Kidney (tissue), 14 donors: ENCODE measurements around the gene RILPL2. TPM values are rescaled to one million over a fixed set of nuclear protein-coding genes. Genes with fewer than 3 reads are reported as not detected.
"Not testable (repeated sequence)": the region's sequence is repeated elsewhere in the genome, so short reads cannot be mapped to it uniquely, and the experiment has no call there.

ENCODE experiments used
- DNase-seq, 5 donors: peaks; one replicate each; pipeline ENCODE4 v3.0.0-alpha.2; 2013 to 2020
- FAIRE-seq: peaks from 2 replicates; lab custom pipeline; 2012; peaks lifted over from hg19 to GRCh38; lab: Jason Lieb, UNC
- H3K27ac ChIP-seq, 2 donors: one replicate each; pipeline ENCODE4 v1.7.0; 2013; ENCODE audit warnings: low read depth in 2 of 2, low read length in 2 of 2, inconsistent platforms in 1 of 2
- H3K27me3 ChIP-seq: one replicate; pipeline ENCODE4 v1.7.1; 2013; ENCODE audit warnings: low read length, inconsistent platforms; ENCODE audit not compliant: control insufficient read depth, insufficient read depth
- H3K36me3 ChIP-seq, 3 donors: one replicate each; pipeline versions ENCODE4 v1.7.0 to v1.7.1; 2013; ENCODE audit warnings: low read length in 3 of 3, control low read depth in 1 of 3, inconsistent platforms in 1 of 3; ENCODE audit not compliant: insufficient read depth in 3 of 3, control insufficient read depth in 2 of 3
- H3K4me1 ChIP-seq, 3 donors: one replicate each; pipeline versions ENCODE4 v1.7.0 to v1.7.1; 2013; ENCODE audit warnings: low read length in 3 of 3, inconsistent platforms in 1 of 3, low read depth in 1 of 3; ENCODE audit not compliant: control insufficient read depth in 2 of 3, insufficient read depth in 2 of 3
- H3K4me3 ChIP-seq, 3 donors: one replicate each; pipeline versions ENCODE4 v1.7.0 to v1.8.1; 2013; ENCODE audit warnings: low read length in 3 of 3, control low read depth in 1 of 3, inconsistent platforms in 1 of 3
- H3K9ac ChIP-seq, 3 donors: one replicate each; pipeline versions ENCODE4 v1.7.0 to v1.7.1; 2013; ENCODE audit warnings: low read length in 3 of 3, control low read depth in 1 of 3, inconsistent platforms in 1 of 3
- H3K9me3 ChIP-seq, 3 donors: one replicate each; pipeline versions ENCODE4 v1.7.0 to v1.7.1; 2013; ENCODE audit warnings: low read length in 3 of 3, control low read depth in 1 of 3, inconsistent platforms in 1 of 3; ENCODE audit not compliant: control insufficient read depth in 2 of 3, insufficient read depth in 1 of 3
- CTCF ChIP-seq: IDR thresholded peaks from 3 replicates; pipeline ENCODE4 v1.5.1; 2012; ENCODE audit warnings: mild to moderate bottlenecking, moderate library complexity, borderline replicate concordance; ENCODE audit not compliant: insufficient read depth; ENCODE audit errors: extremely low read depth
- intact Hi-C: fragments of 100-400 bp; cut with DNase I; formaldehyde crosslinking; loops from one replicate; pipeline ENCODE4 v1.11.1; 2022
- polyA plus RNA-seq: library from polyadenylated mRNA; stranded (reverse); fragments of 350-450 nt; fragmentation: Illumina TruSeq; extraction: RNeasy Lipid Tissue Mini Kit (QIAGEN cat#74804); gene quantifications from one replicate; pipeline ENCODE4 v1.2.3, GENCODE V29; 2014; ENCODE audit warnings: low read depth, low replicate concordance; ENCODE audit not compliant: insufficient read depth
- total RNA-seq: library from RNA; stranded (reverse); fragmentation: NEBNext Ultra II Directional; extraction: Animal tissue kit (Norgen Biotek cat#: 25700); gene quantifications from one replicate; pipeline ENCODE4 v1.2.1, GENCODE V29; 2021
- donor health status: control.
- donor health status: control.
- donor health status: control.
- donor health status: control.
- donor health status: control.
- donor health status: DM: yes; HTN: yes; CAD: no.
- donor health status: Normal renal cell carcinoma (clear cell type).

Gene RILPL2
- total and polyA plus RNA-seq, 2 donors from 2014 or later = 8.0 to 11.1 TPM

DNA sequence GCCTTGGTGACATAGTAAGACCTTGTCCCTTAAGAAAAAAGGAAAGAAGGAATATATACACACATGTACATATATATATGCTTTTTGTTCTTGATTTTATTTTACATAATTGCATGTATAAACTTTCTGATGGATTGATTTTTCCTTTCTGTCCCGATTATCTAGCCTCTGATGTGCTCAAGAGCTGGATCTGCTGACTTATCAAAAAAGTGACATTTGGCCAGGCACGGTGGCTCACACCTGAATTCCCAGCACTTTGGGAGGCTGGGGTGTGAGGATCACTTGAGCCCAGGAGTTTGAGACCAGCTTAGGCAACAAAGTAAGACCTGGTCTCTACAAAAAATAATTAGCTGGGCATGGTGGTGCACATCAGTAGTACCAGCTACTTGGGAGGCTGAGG lies 33.5 kb upstream of the RILPL2 start:
- H3K9ac ChIP-seq = no peak overlapping the region
- DNase-seq (no peak), FAIRE-seq (no peak)
- no peak overlapping the region for H3K27ac ChIP-seq
- no peak overlapping the region for H3K4me3 ChIP-seq
- H3K9me3 ChIP-seq = no peaks in the 10 kb centered on the region
- intact Hi-C loops = no loop called here
- peaks cover 7 to 25% (median 16%) of the 10 kb centered on the region in 3 donors for H3K36me3 ChIP-seq
- peaks cover 0 to 11% (median 6%) of the 10 kb centered on the region in 3 donors for H3K4me1 ChIP-seq
- H3K27me3 ChIP-seq = no peaks in the 10 kb centered on the region
- no peak for TF ChIP-seq CTCF

GRCh38 chr12:123468786-123469185 lies 32.3 kb upstream of the RILPL2 start:
- no peak overlapping the region for H3K27ac ChIP-seq
- no peaks in the 10 kb centered on the region for H3K9me3 ChIP-seq
- TF ChIP-seq CTCF = no peak
- no peaks in the 10 kb centered on the region for H3K4me1 ChIP-seq
- peaks cover 7 to 25% (median 16%) of the 10 kb centered on the region in 3 donors for H3K36me3 ChIP-seq
- H3K4me3 ChIP-seq = no peak overlapping the region
- FAIRE-seq (no peak), DNase-seq (no peak)
- intact Hi-C loops = no loop called here
- H3K9ac ChIP-seq = no peak overlapping the region
- no peaks in the 10 kb centered on the region for H3K27me3 ChIP-seq

DNA sequence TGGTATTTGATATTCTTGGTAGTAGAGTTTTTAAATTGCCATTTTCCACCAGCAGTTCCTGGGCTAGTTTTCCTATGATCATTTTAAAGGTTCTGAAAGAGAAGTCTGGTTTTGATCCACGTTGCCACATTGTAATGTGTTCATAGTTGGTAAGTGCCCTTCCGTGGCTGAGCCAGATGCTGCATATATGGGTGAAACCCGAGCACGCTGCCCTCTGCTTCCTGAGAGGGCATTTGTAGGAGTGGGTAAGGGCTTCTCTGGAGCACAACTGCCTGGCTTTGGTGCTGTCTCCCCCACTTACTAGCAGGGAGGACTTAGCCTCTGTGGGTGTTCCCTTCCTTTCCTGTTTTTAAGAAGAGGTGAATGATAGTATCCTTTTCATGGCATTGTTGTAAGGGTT lies 28.6 kb upstream of the RILPL2 start:
- no peak for DNase-seq
- Histone ChIP-seq H3K27me3 (no peaks in the 10 kb centered on the region), H3K36me3 (peaks cover 0 to 8% (median 6%) of the 10 kb centered on the region in 3 donors), H3K9ac (no peak overlapping the region), H3K9me3 (no peaks in the 10 kb centered on the region), H3K27ac (no peak overlapping the region), H3K4me3 (no peak overlapping the region), H3K4me1 (no peaks in the 10 kb centered on the region)
- intact Hi-C loops = no loop called here
- TF ChIP-seq CTCF = no peak
- FAIRE-seq = no peak

GRCh38 chr12:123463174-123463573 lies 26.7 kb upstream of the RILPL2 start:
- not testable (repeated sequence) for FAIRE-seq

More at GRCh38 chr12:123463174-123463573, 26.7 kb upstream of the RILPL2 start:
- intact Hi-C loops, H3K9ac ChIP-seq, H3K4me3 ChIP-seq, H3K36me3 ChIP-seq, H3K9me3 ChIP-seq, H3K27ac ChIP-seq, DNase-seq, H3K4me1 ChIP-seq, H3K27me3 ChIP-seq: not testable (repeated sequence)
